Neutrophil (primary cell): ENCODE results near the gene ASTN2.

Experiments used
- H3K27ac ChIP-seq: fragments of 200-600 bp; sonication (generic); 2 replicates; pipeline ENCODE4 v1.5.1; 2016; ENCODE audit warnings: mild to moderate bottlenecking, moderate library complexity
- H3K27me3 ChIP-seq: fragments of 200-600 bp; sonication (generic); 2 replicates; pipeline ENCODE4 v1.6.0; 2016; ENCODE audit warnings: mild to moderate bottlenecking
- H3K36me3 ChIP-seq: fragments of 200-600 bp; sonication (generic); 2 replicates; pipeline ENCODE4 v1.5.1; 2017
- H3K4me1 ChIP-seq, 2 experiments: fragments of 200-600 bp in 1 of 2; sonication (generic) in 1 of 2; 1 replicate in 1 of 2; 2 replicates in 1 of 2; pipeline versions ENCODE4 v1.5.1 to v1.6.1; 2013 to 2016; ENCODE audit warnings: low read depth in 1 of 2, low read length in 1 of 2, mild to moderate bottlenecking in 1 of 2, moderate library complexity in 1 of 2; ENCODE audit not compliant: control insufficient read depth in 1 of 2, insufficient read depth in 1 of 2
- H3K4me3 ChIP-seq, 2 experiments: fragments of 200-600 bp in 1 of 2; sonication (generic) in 1 of 2; 1 replicate in 1 of 2; 2 replicates in 1 of 2; pipeline ENCODE4 v1.5.1; 2013 to 2016; ENCODE audit warnings: low read depth in 1 of 2, low read length in 1 of 2, mild to moderate bottlenecking in 1 of 2, moderate library complexity in 1 of 2
- H3K9me3 ChIP-seq: fragments of 200-600 bp; sonication (generic); 2 replicates; pipeline ENCODE4 v1.5.1; 2016
- CTCF ChIP-seq: fragments of 200-600 bp; sonication (generic); IDR thresholded peaks from 2 replicates; pipeline ENCODE4 v1.5.1; 2016; ENCODE audit warnings: antibody characterized with exemption

Gene ASTN2

DNA sequence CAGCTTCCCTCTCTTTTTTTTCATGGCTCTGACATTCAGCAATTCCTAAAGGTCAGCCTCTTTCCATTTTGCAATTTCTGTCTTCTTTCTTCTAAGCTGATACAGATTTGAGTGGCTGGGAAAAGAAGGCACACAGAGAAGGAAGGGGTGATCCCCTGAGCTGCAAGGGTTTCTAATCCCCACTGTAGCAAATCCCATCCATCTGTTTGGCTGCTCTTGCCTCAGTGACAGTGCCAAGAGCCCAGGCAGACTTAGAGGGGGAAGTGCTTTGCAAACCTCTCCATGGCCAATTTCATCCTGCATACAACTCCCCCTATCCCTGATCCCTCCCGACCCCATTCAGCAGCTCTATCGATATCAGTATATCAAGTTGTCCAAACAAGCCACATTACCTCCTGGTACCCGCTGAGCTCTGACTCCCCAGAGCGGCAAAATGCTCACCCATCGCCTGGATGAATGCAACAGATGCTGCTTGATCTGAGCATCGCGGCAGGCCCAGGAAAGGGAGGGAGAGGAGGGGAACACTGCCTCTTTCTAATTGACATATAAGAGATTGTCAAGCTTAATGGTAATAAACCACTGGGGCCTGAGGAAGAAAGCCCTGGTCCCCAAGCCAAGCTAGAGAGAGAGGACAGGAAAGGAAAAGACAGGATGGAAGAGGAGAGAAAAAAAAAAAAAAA is 268.9 kb downstream of the ASTN2 start:
- Histone ChIP-seq H3K36me3 (no peaks in the 10 kb centered on the region), H3K27ac (no peak overlapping the region), H3K27me3 (no peaks in the 10 kb centered on the region), H3K9me3 (no peaks in the 10 kb centered on the region), H3K4me3 (no peak overlapping the region), H3K4me1 (no peaks in the 10 kb centered on the region)
- no peak for TF ChIP-seq CTCF

GRCh38 chr9:117145081-117145480 is 269.8 kb downstream of the ASTN2 start:
- no peak overlapping the region for H3K4me3 ChIP-seq
- no peak for TF ChIP-seq CTCF
- no peaks in the 10 kb centered on the region for H3K36me3 ChIP-seq
- H3K27me3 ChIP-seq: no peaks in the 10 kb centered on the region
- H3K9me3 ChIP-seq: no peaks in the 10 kb centered on the region
- H3K4me1 ChIP-seq: no peaks in the 10 kb centered on the region
- H3K27ac ChIP-seq: no peak overlapping the region

GRCh38 chr9:117138231-117138630 is 276.6 kb downstream of the ASTN2 start:
- TF ChIP-seq CTCF: no peak
- H3K27ac ChIP-seq: no peak overlapping the region
- no peaks in the 10 kb centered on the region for H3K4me1 ChIP-seq
- no peak overlapping the region for H3K4me3 ChIP-seq
- H3K36me3 ChIP-seq: no peaks in the 10 kb centered on the region
- H3K9me3 ChIP-seq: no peaks in the 10 kb centered on the region
- H3K27me3 ChIP-seq: no peaks in the 10 kb centered on the region

DNA sequence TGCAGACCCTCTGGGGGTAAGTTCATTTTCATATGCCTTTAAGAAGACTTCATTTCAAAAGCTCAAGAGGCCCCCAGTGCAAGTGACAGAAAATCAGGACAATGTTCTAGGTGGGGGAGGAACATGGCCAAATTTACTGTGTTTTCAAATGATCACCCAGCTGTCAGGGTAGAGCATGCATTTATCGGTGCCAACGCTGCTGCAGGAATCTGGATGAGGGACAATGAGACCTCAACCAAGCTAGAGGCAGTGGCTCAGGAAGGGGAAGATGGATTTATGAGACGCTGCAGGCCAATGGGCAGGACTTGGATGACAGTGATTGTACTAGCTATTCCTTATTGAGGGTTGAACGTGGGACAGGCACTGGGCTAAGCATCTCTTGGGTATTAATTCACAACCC is 278.4 kb downstream of the ASTN2 start:
- no peak for TF ChIP-seq CTCF
- Histone ChIP-seq H3K27ac (no peak overlapping the region), H3K4me1 (no peaks in the 10 kb centered on the region), H3K36me3 (no peaks in the 10 kb centered on the region), H3K4me3 (no peak overlapping the region), H3K9me3 (no peaks in the 10 kb centered on the region), H3K27me3 (no peaks in the 10 kb centered on the region)

DNA sequence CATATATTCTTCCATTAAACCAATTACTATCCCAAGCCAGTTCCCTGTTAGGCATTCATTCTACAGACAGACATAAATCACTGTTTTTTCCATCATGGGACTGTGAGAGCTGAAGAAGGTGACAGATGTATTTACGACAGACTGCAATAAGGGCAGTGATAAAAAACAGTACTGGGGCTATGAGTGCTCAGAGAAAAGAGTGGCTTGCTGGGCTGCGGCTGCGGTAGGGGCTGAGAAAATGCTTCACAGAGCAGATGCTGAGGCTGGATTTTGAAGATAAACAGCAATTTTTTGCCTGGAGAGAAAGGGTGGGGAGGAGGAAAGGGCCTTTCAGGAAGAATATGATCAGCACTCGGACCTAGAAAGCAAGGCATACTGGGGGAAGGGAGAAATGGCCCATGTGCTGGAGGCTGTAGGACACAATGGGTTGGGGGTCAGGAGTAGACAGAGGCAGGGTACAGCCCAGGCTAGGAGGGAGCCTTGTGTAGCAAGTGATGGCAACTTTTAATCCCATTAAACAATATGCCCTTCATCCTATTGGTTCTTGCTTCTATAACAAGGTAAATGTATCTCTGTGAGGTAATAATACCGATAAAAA is 279.3 kb downstream of the ASTN2 start:
- H3K36me3 ChIP-seq: no peaks in the 10 kb centered on the region
- H3K4me3 ChIP-seq: no peak overlapping the region
- no peaks in the 10 kb centered on the region for H3K4me1 ChIP-seq
- no peak overlapping the region for H3K27ac ChIP-seq
- H3K9me3 ChIP-seq: no peaks in the 10 kb centered on the region
- TF ChIP-seq CTCF: no peak
- no peaks in the 10 kb centered on the region for H3K27me3 ChIP-seq
